OCI-M2 (cell line): ENCODE data around the gene NOL4L.
"Not testable (repeated sequence)": the region's sequence is repeated elsewhere in the genome, so short reads cannot be mapped to it uniquely, and the experiment has no call there.

ENCODE experiments used
- DNase-seq: peaks from one replicate; lab custom pipeline; 2025; ENCODE audit not compliant: unreplicated experiment; lab: John Stamatoyannopoulos, UW

Gene NOL4L

DNA sequence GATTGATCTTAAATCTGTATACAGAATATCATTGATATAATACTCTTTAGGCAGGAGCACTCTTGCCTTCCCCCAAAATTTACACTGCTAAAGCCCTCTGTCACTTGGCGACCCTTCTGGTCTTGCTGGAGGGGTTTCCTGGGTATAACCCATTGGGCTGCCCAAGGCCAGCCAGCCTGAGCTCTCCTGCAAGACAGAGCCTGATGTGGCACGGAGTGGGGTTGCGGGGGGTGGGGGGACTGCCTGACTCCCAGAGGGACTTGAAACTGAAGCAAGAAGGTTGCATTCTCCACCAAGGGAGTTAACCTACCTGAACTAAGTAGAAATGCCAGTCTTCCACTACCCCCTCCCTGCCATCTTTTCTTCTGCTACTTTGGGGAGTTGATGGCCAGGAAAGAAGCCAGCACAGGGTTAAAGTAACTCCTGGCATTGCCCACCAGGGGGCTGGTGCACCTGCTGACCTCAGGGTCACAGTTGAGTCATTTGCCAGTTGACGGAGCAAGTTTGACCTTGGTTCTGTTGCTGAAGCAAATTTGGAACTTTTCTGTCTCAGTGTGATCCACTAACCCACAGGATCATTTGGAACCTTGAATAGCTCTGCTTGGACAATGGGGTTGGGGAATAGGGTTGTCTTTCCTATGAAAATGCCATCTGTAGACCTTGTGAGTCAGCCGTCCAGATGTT, 147.6 kb downstream of the NOL4L start:
- DNase-seq, result no peak

DNA sequence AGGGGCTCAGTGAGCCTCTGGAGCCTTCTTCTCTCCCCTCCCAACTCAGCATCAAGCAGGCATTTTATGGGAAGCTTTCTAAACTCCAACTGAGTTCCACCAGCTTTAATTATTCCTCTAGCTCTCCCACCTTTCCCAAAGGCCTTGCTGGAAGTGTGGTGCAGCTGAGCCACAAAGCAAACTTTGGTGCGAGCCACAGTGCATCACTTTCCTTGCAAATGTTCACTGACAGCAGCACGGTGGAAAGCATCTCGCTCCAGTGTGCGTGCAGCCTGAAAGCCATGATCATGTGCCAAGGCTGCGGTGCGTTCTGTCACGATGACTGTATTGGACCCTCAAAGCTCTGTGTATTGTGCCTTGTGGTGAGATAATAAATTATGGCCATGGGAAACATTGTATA, 148.2 kb downstream of the NOL4L start:
- no peak for DNase-seq

DNA sequence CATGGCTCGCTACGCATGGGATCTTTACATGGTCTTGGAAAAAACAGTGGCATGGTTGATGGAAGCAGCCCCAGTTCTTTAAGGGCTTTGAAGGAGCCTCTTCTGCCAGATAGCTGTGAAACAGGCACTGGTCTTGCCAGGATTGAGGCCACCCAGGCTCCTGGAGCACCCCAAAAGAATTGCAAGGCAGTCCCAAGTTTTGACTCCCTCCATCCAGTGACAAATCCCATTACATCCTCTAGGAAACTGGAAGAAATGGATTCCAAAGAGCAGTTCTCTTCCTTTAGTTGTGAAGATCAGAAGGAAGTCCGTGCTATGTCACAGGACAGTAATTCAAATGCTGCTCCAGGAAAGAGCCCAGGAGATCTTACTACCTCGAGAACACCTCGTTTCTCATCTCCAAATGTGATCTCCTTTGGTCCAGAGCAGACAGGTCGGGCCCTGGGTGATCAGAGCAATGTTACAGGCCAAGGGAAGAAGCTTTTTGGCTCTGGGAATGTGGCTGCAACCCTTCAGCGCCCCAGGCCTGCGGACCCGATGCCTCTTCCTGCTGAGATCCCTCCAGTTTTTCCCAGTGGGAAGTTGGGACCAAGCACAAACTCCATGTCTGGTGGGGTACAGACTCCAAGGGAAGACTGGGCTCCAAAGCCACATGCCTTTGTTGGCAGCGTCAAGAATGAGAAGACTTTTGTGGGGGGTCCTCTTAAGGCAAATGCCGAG, 148.8 kb downstream of the NOL4L start:
- DNase-seq, result no peak

DNA sequence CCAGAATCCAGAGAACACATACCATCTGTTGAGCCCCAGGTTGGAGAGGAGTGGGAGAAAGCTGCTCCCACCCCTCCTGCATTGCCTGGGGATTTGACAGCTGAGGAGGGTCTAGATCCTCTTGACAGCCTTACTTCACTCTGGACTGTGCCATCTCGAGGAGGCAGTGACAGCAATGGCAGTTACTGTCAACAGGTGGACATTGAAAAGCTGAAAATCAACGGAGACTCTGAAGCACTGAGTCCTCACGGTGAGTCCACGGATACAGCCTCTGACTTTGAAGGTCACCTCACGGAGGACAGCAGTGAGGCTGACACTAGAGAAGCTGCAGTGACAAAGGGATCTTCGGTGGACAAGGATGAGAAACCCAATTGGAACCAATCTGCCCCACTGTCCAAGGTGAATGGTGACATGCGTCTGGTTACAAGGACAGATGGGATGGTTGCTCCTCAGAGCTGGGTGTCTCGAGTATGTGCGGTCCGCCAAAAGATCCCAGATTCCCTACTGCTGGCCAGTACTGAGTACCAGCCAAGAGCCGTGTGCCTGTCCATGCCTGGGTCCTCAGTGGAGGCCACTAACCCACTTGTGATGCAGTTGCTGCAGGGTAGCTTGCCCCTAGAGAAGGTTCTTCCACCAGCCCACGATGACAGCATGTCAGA, 149.6 kb downstream of the NOL4L start:
- no peak for DNase-seq

DNA sequence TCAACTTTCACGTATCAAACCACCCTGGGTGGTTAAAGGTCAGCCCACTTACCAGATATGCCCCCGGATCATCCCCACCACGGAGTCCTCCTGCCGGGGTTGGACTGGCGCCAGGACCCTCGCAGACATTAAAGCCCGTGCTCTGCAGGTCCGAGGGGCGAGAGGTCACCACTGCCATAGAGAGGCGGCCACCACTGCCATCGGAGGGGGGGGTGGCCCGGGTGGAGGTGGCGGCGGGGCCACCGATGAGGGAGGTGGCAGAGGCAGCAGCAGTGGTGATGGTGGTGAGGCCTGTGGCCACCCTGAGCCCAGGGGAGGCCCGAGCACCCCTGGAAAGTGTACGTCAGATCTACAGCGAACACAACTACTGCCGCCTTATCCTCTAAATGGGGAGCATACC, 150.7 kb downstream of the NOL4L start:
- no peak for DNase-seq

DNA sequence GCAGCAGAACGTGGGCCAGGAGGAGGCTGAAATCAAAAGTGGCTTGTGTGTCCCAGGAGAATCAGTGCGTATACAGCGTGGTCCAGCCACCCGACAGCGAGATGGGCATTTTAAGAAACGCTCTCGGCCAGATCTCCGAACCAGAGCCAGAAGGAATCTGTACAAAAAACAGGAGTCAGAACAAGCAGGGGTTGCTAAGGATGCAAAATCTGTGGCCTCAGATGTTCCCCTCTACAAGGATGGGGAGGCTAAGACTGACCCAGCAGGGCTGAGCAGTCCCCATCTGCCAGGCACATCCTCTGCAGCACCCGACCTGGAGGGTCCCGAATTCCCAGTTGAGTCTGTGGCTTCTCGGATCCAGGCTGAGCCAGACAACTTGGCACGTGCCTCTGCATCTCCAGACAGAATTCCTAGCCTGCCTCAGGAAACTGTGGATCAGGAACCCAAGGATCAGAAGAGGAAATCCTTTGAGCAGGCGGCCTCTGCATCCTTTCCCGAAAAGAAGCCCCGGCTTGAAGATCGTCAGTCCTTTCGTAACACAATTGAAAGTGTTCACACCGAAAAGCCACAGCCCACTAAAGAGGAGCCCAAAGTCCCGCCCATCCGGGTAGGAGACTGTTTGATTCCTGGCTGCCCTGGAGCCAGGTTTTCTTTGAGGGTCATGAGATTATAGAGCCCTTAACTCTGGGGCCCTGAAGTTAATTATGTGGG, 151.7 kb downstream of the NOL4L start:
- DNase-seq, result no peak

DNA sequence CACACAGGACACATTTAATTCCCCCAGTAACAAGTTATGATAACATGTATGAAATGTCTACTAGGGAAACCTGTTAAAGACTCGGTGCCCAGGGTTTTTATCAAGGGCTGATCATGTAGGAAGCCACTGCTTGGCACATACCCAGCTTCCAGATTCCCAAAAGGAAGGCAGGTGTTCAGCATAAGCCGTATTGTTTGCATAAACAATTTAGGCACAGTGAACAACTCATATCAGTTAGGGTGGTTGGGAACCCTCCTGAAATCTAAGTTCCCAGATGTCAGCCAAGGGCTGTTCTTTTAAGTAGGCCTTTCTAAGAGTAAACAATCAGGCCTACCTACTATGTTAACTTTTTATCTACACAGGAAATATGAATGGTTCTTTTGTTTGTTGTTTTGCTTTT, 152.9 kb downstream of the NOL4L start:
- DNase-seq, result no peak

DNA sequence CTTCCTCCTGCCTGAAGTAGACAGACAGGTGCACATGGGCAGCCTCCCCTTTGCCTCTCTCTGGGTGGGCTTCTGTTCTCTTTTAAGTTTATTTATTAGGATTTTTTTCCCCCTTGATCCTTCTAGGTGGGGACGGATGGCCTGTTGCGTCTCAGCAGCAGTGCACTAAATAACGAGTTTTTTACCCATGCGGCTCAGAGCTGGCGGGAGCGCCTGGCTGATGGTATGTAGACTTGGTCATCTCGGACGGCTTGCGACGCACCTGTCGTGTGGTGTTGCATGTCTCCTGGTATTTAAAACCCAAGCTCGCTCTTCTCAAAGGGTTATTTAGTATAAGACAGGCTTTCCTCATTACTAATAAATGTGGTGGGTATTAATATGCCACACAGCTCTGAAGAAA, 153.7 kb downstream of the NOL4L start:
- no peak for DNase-seq

DNA sequence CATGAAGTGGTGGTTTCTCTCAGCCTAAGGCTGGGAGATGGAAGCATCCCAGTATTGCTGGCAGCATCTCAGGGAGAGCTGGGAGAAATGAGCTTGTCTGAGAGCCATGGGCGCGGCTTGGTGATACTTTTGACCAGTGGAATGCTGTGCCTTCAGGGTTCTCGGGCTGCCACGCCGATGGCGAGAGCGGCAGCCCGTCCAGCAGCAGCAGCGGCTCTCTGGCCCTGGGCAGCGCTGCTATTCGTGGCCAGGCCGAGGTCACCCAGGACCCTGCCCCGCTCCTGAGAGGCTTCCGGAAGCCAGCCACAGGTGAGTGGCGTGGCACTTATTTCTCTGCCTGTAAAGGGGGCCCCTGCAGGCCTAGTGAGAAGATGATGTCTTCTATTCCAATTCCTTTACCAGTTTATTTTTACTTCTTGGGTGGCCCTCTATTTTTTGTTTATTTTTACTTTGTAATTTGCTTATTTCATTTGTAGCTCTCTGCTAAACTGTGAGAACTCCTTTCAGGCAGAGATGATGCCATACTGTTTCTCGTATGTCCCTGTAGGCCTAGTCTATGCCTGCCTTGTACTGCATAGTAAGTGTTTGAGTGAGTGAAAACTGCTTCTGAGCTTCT, 155.3 kb downstream of the NOL4L start:
- DNase-seq, result no peak

DNA sequence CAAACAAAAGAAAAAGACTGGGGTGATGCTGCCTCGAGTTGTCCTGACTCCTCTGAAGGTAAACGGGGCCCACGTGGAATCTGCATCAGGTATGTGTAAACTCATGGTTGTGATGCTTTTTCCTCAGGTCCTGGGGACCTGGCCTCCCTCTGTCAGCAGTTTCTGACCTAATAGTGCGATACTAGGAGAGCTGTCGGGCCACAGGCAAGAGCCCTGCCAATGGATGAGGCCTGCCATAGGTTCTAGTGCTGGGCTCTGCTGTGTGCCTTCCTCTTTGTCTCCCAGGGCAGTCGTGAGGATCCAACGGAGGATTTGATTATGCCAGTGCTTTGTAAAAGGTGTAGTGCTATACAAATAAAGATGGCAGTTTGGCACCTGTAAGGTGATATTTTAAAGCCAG, 155.8 kb downstream of the NOL4L start:
- DNase-seq, result no peak

DNA sequence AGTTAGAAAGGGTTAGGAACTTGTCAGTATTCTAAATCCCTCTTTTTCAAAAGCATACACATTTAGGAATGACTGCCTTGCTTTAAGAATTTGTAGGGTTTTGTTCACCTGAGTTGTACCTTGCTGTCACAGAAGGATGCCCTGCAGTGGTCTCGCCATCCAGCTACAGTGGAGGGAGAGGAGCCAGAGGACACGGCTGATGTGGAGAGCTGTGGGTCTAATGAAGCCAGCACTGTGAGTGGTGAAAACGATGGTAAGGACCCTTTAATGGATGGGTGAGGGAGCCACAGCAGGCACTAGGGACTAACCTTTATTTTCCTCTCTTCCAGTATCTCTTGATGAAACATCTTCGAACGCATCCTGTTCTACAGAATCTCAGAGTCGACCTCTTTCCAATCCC, 157.1 kb downstream of the NOL4L start:
- no peak for DNase-seq

DNA sequence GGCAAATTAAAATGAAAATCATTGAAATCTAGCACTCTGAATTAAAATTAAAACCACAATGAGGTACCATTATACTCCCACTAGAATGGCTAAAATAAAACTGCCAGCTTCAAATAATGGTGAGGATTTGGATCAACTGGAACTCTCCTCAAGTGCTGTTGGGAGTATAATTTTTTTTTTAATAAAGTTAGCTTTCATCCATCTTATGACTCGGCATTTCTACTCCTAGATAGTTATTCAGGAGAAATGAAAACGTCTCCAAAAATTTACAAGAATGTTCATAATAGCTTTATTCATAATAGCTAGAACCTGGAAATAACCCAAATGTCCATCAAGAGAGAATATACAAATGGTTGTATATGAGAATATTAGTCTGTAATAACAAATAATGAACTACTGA, 163.8 kb downstream of the NOL4L start:
- no peak for DNase-seq

DNA sequence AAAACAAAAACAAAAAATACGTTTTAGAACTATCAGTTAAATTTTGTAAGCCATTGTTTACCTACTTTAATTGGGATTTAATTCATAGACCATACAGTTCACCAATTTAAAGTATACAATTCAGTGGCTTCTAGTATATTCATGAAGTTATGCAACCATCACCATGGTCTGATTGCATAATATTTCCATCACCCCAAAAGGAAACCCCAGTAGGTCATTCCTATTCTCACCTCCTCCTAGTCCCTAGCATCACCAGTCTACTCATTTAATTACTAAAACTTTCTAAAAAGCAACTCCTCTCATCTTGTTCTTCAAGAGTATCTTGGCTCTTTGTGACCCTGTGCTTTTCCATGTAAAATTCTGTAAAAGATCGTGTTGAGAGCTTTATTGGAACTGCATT, 166.8 kb downstream of the NOL4L start:
- no peak for DNase-seq

DNA sequence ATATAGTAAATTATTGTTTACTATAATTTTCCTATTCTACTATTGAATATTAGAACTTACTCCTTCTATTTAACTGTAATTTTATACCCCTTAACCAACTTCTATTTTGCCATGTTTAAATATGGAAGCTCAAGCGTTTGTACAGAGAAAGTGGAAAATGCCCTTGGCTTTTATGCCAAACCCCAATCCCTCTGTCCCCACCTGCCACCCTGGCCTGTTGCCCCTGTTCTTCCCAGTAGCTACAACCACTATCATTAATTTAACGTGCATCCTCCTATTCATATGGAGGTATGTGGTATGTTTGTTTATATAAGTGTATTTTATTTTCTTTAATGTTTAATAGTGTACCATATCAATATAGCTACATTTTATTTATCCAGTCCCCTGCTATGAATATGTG, 168.9 kb downstream of the NOL4L start:
- DNase-seq, result no peak

DNA sequence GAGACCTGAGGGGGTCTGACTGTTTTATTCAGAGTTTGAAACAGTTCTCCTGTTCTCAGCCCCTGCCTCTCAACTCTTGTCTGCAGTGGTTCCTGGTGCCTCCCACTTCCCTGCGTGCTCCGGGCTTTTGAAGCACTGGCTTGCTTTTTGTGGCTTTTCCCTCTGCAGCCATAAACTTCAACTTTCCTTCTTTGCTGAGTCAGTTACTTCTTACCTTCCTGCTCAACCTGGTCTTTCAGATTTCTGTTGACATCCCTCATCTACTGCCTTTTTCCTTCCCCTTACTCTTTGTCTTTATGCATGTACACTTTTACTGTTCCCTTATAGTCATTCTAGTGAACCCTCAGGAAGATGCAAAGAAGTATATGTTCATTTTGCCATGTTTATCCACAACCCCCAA, 169.6 kb downstream of the NOL4L start:
- no peak for DNase-seq

DNA sequence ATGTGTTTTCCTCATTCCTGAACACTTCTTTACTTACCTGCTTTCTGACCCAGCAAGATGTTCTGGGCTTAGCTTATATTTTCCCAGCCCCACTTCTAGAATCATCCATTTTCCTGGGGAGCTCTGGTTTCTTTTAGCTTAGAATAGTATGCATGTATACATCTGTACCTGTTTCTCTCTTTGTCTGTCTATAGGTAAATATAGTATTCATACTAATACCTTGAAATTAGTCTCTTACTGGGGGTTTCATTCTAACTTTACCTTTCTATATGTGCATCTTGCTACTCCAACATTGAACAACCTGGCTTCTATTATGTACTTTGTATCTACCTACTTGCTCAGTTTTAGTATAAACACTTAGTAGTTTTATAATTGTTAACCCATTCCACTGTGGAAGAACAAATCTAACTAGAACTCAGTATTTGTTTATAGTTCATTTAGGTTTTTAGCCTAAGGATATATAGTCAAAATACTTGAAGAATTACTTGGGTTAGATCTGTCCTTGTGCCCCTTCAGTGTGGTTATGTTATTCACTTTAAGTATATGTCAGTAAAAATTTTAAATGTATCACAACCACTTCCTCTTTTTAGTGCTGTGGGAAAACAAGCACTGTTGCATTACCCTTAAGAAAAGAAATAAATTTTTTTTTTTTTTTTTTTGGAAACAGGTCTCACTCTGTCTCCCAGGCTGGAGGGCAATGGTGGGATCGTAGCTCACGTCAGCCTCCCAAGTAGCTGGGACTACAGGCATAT, 173.0 kb downstream of the NOL4L start:
- no peak for DNase-seq

DNA sequence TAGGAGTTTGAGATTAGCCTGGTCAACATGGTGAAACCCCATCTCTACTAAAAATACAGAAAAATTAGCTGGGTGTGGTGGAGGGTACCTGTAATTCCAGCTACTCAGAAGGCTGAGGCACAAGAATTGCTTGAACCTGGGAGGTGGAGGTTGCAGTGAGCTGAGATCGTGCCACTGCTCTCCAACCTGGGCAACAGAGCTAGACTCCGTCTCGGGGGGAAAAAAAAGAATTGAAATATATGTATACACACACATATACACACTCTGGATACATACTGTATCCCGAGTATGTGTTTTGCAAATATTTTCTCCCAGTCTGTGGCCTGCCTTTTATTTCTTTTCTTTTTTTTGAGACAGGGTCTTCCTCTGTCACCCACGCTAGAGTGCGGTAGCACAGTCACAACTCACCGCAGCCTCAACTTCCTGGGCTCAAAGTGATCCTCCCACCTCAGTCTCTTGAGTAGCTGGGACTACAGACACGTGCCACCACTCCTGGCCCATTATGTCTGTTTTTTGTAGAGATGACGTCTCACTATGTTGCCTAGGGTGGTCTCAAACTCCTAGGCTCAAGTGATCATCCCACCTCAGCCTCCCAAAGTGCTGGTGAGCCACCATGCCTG, 177.9 kb downstream of the NOL4L start:
- not testable (repeated sequence) for DNase-seq

DNA sequence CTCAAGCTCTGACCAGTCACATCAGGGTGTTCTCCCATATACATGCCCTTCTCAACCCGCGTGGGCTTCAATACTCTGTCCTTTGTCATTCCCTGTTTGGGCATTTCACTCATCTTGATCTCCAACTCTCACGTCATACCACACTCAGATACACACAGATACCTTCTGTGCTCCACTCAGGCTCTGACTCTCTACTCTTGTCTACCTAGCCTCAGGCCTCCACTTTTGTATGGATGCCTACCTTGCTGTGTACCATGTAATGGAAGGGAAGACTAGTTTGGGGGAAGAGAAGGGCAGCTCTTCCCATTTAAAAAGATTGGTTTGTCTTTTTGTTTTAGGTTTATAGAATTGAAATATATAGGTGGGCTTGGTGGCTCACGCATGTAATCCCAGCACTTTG, 178.4 kb downstream of the NOL4L start:
- no peak for DNase-seq

DNA sequence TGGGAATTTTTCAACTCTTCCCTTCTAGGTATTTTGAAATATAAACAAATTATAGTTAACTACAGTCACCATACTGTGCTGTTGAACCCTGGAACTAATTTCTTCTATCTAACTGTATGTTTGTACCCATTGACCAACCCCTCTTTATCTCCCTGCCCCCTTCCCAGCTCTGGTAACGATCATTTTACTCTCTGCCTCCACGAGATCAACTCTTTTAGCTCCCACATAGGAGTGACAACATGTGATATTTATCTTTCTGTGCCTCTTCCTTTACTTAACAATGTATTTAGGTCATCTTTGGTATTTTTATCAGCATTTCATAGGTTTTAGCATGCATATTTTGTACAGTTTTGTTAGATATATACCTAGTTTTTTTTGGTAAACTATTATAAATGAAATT, 181.1 kb downstream of the NOL4L start:
- DNase-seq, result no peak

DNA sequence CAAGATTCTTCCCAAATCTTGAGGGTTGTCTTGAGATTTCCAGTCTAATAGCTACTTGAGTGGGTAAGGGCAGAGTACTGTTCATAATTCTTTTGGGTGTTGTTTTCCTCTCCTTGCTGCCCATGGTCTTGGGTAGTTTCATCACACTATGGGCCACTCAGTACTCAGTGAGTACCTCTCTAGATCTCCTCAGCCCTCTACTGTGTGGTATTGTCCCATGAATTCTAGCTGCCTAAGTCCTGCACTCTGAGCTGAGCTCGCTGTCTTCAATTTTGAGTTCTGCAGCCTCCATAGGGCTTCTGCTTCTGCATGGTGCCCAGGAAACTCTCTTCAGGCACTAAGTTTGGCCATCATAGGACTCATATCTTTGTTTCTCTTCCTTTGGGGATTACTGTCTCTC, 184.7 kb downstream of the NOL4L start:
- DNase-seq, result no peak
